Cardiac muscle cell (in vitro differentiated cells and primary cell): ENCODE data around the gene IFNGR2. TPM values are rescaled to one million over a fixed set of nuclear protein-coding genes. Genes with fewer than 3 reads are reported as not detected.

Experiments
- DNase-seq, 2 donors: peaks; one replicate each; pipeline versions ENCODE4 v3.0.0 to v3.0.0-alpha.2; 2010 to 2017; ENCODE audit warnings: low read depth in 1 of 2, low spot score in 1 of 2
- H3K27ac ChIP-seq: fragments of 200-600 bp; sonication (generic); 2 replicates; pipeline ENCODE4 v1.5.1; 2016
- H3K27me3 ChIP-seq: fragments of 200-600 bp; sonication (generic); 2 replicates; pipeline ENCODE4 v1.6.0; 2016; ENCODE audit warnings: control low read depth
- H3K36me3 ChIP-seq: fragments of 200-600 bp; sonication (generic); 2 replicates; pipeline ENCODE4 v1.5.1; 2016; ENCODE audit warnings: control low read depth
- H3K4me1 ChIP-seq: fragments of 200-600 bp; sonication (generic); 2 replicates; pipeline ENCODE4 v1.8.1; 2017; ENCODE audit warnings: low read depth, mild to moderate bottlenecking, mixed run types
- H3K4me3 ChIP-seq: fragments of 200-600 bp; sonication (generic); 2 replicates; pipeline ENCODE4 v1.5.1; 2016; ENCODE audit warnings: mild to moderate bottlenecking
- H3K9me3 ChIP-seq: fragments of 200-600 bp; sonication (generic); 2 replicates; pipeline ENCODE4 v1.5.1; 2017; ENCODE audit warnings: low read depth, mild to moderate bottlenecking, control low read depth
- polyA plus RNA-seq: library from polyadenylated mRNA; unstranded; fragments of >200 nt; fragmentation: Nextera tagmentation; extraction: Ambion mirVana; gene quantifications from 2 replicates; pipeline ENCODE4 v1.2.1, GENCODE V29; 2016
- total RNA-seq: library from RNA; depleted of rRNA; stranded (reverse); fragments of >200 nt; gene quantifications from 2 replicates; pipeline ENCODE4 v1.2.3, GENCODE V29; 2016
- TF ChIP-seq, protein P1 (sequence below): IDR thresholded peaks from 2 replicates; pipeline ENCODE4 v1.5.1; 2012; ENCODE audit warnings: low read depth, mild to moderate bottlenecking, low read length

The IFNGR2 gene
- total and polyA plus RNA-seq, 2 experiments from 2014 or later: 36.8 to 64.6 TPM

DNA sequence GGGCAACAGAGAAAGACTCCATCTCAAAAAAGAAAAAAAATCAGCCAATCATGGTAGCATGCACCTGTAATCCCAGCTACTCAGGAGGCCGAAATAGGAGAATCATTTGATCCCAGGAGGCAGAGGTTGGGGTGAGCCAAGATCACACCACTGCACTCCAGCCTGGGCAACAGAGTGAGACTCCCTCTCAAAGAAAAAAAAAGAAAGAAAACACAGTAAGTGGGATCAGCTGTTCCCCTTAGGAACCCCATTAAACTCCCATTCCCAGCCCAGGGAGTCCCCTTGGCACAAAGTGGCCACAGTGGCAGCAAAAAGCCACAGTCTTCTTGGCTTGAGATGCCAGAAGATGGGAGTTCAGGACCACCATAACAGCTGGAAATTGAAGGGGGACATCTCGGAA lies 67.5 kb downstream of the IFNGR2 start:
- TF ChIP-seq, protein P1, sequence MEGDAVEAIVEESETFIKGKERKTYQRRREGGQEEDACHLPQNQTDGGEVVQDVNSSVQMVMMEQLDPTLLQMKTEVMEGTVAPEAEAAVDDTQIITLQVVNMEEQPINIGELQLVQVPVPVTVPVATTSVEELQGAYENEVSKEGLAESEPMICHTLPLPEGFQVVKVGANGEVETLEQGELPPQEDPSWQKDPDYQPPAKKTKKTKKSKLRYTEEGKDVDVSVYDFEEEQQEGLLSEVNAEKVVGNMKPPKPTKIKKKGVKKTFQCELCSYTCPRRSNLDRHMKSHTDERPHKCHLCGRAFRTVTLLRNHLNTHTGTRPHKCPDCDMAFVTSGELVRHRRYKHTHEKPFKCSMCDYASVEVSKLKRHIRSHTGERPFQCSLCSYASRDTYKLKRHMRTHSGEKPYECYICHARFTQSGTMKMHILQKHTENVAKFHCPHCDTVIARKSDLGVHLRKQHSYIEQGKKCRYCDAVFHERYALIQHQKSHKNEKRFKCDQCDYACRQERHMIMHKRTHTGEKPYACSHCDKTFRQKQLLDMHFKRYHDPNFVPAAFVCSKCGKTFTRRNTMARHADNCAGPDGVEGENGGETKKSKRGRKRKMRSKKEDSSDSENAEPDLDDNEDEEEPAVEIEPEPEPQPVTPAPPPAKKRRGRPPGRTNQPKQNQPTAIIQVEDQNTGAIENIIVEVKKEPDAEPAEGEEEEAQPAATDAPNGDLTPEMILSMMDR: no peak
- H3K36me3 ChIP-seq: peaks cover 4% of the 10 kb centered on the region
- H3K4me3 ChIP-seq: no peak overlapping the region
- no peak overlapping the region for H3K27ac ChIP-seq
- no peak for DNase-seq
- H3K4me1 ChIP-seq: no peaks in the 10 kb centered on the region
- H3K27me3 ChIP-seq: no peaks in the 10 kb centered on the region
- H3K9me3 ChIP-seq: no peaks in the 10 kb centered on the region

DNA sequence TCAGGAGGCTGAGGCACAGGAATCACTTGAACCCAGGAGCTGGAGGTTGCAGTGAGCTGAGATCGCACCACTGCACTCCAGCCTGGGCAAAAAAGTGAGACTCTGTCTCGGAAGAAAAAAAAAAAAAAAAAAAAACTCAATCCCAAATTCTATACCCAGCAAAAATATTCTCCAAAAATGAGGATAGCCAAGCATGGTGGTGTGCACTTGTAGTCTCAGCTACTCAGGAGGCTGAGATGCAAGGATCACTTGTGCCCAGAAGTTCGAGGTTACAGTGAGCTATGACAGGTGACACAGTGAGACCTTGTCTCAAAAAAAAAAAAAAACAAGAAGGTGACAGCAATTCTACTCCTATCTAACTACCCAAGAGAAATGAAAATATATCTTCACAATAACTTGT lies 70.1 kb downstream of the IFNGR2 start:
- Histone ChIP-seq H3K27ac (no peak overlapping the region), H3K36me3 (no peaks in the 10 kb centered on the region), H3K4me3 (no peak overlapping the region), H3K27me3 (no peaks in the 10 kb centered on the region), H3K9me3 (no peaks in the 10 kb centered on the region), H3K4me1 (peaks cover 4% of the 10 kb centered on the region)
- TF ChIP-seq, protein P1: no peak
- no peak for DNase-seq

DNA sequence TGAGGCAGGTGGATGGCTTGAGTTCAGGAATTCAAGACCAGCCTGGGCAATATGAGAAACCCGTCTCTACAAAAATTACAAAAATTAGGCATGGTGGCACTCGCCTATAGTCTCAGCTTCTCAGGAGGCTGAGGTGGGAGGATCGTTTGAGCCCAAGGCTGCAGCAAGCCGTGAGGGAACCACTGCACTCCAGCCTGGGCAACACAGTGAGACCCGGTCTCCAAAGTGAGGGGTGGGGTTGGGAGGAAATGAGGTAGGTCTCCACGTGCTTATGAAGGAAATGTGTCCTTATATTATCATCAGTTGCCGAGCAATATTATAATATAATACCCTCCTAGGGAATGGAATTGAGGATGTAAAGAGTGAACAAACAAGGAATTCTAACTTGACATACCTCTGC lies 73.9 kb downstream of the IFNGR2 start:
- no peak for DNase-seq
- Histone ChIP-seq H3K9me3 (no peaks in the 10 kb centered on the region), H3K4me1 (peaks cover 10% of the 10 kb centered on the region), H3K27me3 (no peaks in the 10 kb centered on the region), H3K27ac (no peak overlapping the region), H3K36me3 (no peaks in the 10 kb centered on the region), H3K4me3 (no peak overlapping the region)
- TF ChIP-seq, protein P1: no peak

- Histone ChIP-seq H3K27ac (no peak overlapping the region), H3K9me3 (no peaks in the 10 kb centered on the region), H3K4me3 (peak overlapping the region; percentile 87), H3K4me1 (peaks cover 10% of the 10 kb centered on the region), H3K36me3 (no peaks in the 10 kb centered on the region), H3K27me3 (no peaks in the 10 kb centered on the region)
- TF ChIP-seq, protein P1: no peak
- no peak for DNase-seq
Observed at GRCh38 chr21:33478182-33478581, 75.0 kb downstream of the IFNGR2 start.

DNA sequence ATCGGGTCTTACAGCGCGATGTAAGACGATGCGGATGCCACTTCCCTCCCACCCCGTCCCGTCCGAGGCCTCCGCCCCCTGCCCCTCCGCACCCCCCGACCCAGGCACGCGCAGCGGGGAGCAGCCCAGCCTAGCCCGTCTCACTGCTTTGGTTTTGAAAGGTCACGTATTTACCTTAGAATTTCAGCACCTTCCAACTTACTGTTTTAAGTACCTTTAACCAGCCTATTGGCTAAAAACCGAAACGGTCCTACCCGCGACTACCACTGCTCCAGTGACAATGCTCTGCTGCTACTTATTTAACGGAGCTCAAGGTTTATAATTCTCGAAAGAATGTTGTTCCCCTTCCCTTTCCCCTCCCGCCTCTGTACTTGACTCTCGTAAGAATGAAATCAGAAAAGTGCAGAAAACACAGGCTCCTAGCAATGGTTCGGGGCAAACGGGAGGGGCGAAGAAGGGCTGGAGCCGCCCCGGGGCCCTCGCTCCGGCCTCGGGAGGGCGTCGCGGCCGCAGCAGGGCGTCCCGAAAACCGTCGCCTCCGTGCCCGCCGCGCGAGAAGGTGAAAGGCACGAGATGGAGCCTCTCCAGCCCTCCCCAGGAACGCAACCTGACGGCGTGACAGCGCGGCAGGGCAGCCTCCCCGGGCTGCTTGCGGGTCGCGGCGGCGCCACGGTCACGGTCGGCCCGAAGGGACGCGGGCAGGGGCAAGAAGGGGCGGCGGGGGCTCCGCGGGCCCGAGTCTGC lies 75.9 kb downstream of the IFNGR2 start:
- H3K9me3 ChIP-seq: no peaks in the 10 kb centered on the region
- no peaks in the 10 kb centered on the region for H3K36me3 ChIP-seq
- peaks cover 10% of the 10 kb centered on the region for H3K4me1 ChIP-seq
- peak; percentile 39 to 55 for DNase-seq
- peak overlapping the region; percentile 87 for H3K4me3 ChIP-seq
- H3K27me3 ChIP-seq: no peaks in the 10 kb centered on the region
- TF ChIP-seq, protein P1: peak; percentile 20
- peak overlapping the region; percentile 96 for H3K27ac ChIP-seq
